Loucy (cell line): Measurements from ENCODE around the gene MPI.

ENCODE experiments used
- H2AFZ ChIP-seq: fragments of 200-600 bp; sonication (generic); 2 replicates; pipeline ENCODE4 v1.6.0; 2016; ENCODE audit warnings: antibody characterized with exemption, mild to moderate bottlenecking, low read length, moderate library complexity
- H3F3A ChIP-seq: fragments of 200-600 bp; 2 replicates; pipeline ENCODE4 v1.6.0; 2016; ENCODE audit warnings: antibody characterized with exemption, low read depth, mild to moderate bottlenecking
- H3K27me3 ChIP-seq: fragments of 200-600 bp; sonication (generic); 2 replicates; pipeline ENCODE4 v1.6.1; 2014; ENCODE audit warnings: low read length, mild to moderate bottlenecking; ENCODE audit not compliant: insufficient read depth, poor library complexity, severe bottlenecking
- H3K36me3 ChIP-seq: fragments of 200-600 bp; sonication (generic); 2 replicates; pipeline ENCODE4 v1.6.1; 2016; ENCODE audit warnings: low read length; ENCODE audit not compliant: insufficient read depth
- H3K4me1 ChIP-seq: fragments of 200-600 bp; sonication (generic); 2 replicates; pipeline ENCODE4 v1.5.1; 2014; ENCODE audit warnings: low read length, mild to moderate bottlenecking; ENCODE audit not compliant: insufficient read depth, poor library complexity, severe bottlenecking
- H3K4me2 ChIP-seq: fragments of 200-600 bp; sonication (generic); 2 replicates; pipeline ENCODE4 v1.6.0; 2014; ENCODE audit warnings: antibody characterized with exemption, low read length, low read depth, mild to moderate bottlenecking; ENCODE audit not compliant: poor library complexity, severe bottlenecking
- H3K4me3 ChIP-seq: fragments of 200-600 bp; sonication (generic); 2 replicates; pipeline ENCODE4 v1.5.1; 2014; ENCODE audit warnings: low read length, mild to moderate bottlenecking, mixed read lengths; ENCODE audit not compliant: poor library complexity, severe bottlenecking
- H3K79me2 ChIP-seq: fragments of 200-600 bp; sonication (generic); 2 replicates; pipeline ENCODE4 v1.6.1; 2014; ENCODE audit warnings: low read length; ENCODE audit not compliant: insufficient read depth
- H3K9ac ChIP-seq: fragments of 200-600 bp; sonication (generic); 2 replicates; pipeline ENCODE4 v1.6.0; 2014; ENCODE audit warnings: mild to moderate bottlenecking, low read depth, low read length, moderate library complexity; ENCODE audit not compliant: poor library complexity, severe bottlenecking
- H3K9me2 ChIP-seq: fragments of 200-600 bp; sonication (generic); replicated peaks from 2 replicates; pipeline ENCODE4 v1.6.1; 2016; ENCODE audit warnings: low read depth, low read length, mixed read lengths
- H3K9me3 ChIP-seq: fragments of 200-600 bp; sonication (generic); 2 replicates; pipeline ENCODE4 v1.6.1; 2014; ENCODE audit warnings: mild to moderate bottlenecking, antibody characterized with exemption, low read length, low read depth; ENCODE audit not compliant: insufficient read depth
- H4K20me1 ChIP-seq: fragments of 200-600 bp; sonication (generic); 2 replicates; pipeline ENCODE4 v1.6.0; 2014; ENCODE audit warnings: antibody characterized with exemption, low read length, mild to moderate bottlenecking; ENCODE audit not compliant: insufficient read depth, poor library complexity, severe bottlenecking
- CTCF ChIP-seq: fragments of 200-600 bp; sonication (generic); conservative IDR thresholded peaks from 2 replicates; pipeline ENCODE4 v1.5.1; 2014; ENCODE audit warnings: mild to moderate bottlenecking, antibody characterized with exemption, low read length
- EZH2phosphoT487 ChIP-seq: fragments of 200-600 bp; IDR thresholded peaks from 2 replicates; pipeline ENCODE4 v1.6.1; 2018; ENCODE audit warnings: antibody characterized with exemption, mild to moderate bottlenecking, moderate library complexity, borderline replicate concordance

MPI gene

GRCh38 chr15:74889390-74889882 lies 406 bp upstream of the MPI start:
- H3K9me2 ChIP-seq, result no peaks in the 10 kb centered on the region
- H3K4me1 ChIP-seq, result peaks cover 19% of the 10 kb centered on the region
- no peaks in the 10 kb centered on the region for H4K20me1 ChIP-seq
- H3K9ac ChIP-seq, result peak overlapping the region; percentile 90
- H2AFZ ChIP-seq, result peak overlapping the region; percentile 77
- peak overlapping the region; percentile 64 for H3K4me2 ChIP-seq
- peak overlapping the region; percentile 85 for H3K4me3 ChIP-seq
- no peaks in the 10 kb centered on the region for H3F3A ChIP-seq
- TF ChIP-seq CTCF, result no peak
- no peak for TF ChIP-seq EZH2phosphoT487
- no peaks in the 10 kb centered on the region for H3K9me3 ChIP-seq
- no peaks in the 10 kb centered on the region for H3K27me3 ChIP-seq
- peaks cover 18% of the 10 kb centered on the region for H3K79me2 ChIP-seq
- no peaks in the 10 kb centered on the region for H3K36me3 ChIP-seq

- Histone ChIP-seq H3K36me3 (no peaks in the 10 kb centered on the region), H3K4me3 (peak overlapping the region; percentile 85), H3K9me3 (no peaks in the 10 kb centered on the region), H4K20me1 (no peaks in the 10 kb centered on the region), H3K9ac (peak overlapping the region; percentile 90), H3F3A (no peaks in the 10 kb centered on the region), H3K27me3 (no peaks in the 10 kb centered on the region), H3K4me2 (peak overlapping the region; percentile 64), H2AFZ (peak overlapping the region; percentile 77; the same call in 1 of the 2 replicates), H3K79me2 (peaks cover 18% of the 10 kb centered on the region), H3K9me2 (no peaks in the 10 kb centered on the region), H3K4me1 (peaks cover 19% of the 10 kb centered on the region)
- TF ChIP-seq CTCF (no peak), EZH2phosphoT487 (no peak)
Observed at GRCh38 chr15:74890665-74890960, 771 bp downstream of the MPI start.

- H3K4me1 ChIP-seq, result peaks cover 19% of the 10 kb centered on the region
- no peaks in the 10 kb centered on the region for H4K20me1 ChIP-seq
- no peak overlapping the region for H2AFZ ChIP-seq
- H3K79me2 ChIP-seq, result peaks cover 18% of the 10 kb centered on the region
- TF ChIP-seq CTCF (no peak), EZH2phosphoT487 (no peak)
- no peaks in the 10 kb centered on the region for H3K9me3 ChIP-seq
- H3K9ac ChIP-seq, result peak overlapping the region; percentile 90
- no peaks in the 10 kb centered on the region for H3K27me3 ChIP-seq
- H3K36me3 ChIP-seq, result no peaks in the 10 kb centered on the region
- no peaks in the 10 kb centered on the region for H3F3A ChIP-seq
- H3K4me3 ChIP-seq, result peak overlapping the region; percentile 85
- peak overlapping the region; percentile 64 for H3K4me2 ChIP-seq
- H3K9me2 ChIP-seq, result no peaks in the 10 kb centered on the region
Observed at GRCh38 chr15:74891469-74891868, 1.6 kb downstream of the MPI start.
